Measurements from ENCODE around the gene C16orf54. TPM values are rescaled to one million over a fixed set of nuclear protein-coding genes. Genes with fewer than 3 reads are reported as not detected.

Gene C16orf54
- total RNA-seq, 1 experiment from 2014 or later, result not detected

GRCh38 chr16:29701214-29701555 lies 44.6 kb downstream of the C16orf54 start:
- BruUV-seq (replicated peaks), result no TSS peak
- H3K79me2 ChIP-seq (ENCODE audit: low read depth), result no peaks in the 10 kb centered on the region
- no peaks in the 10 kb centered on the region; the same call in 1 of the 2 replicates for H3K9me3 ChIP-seq (ENCODE audit: insufficient read depth, low read depth)
- TF ChIP-seq CTCF (conservative IDR thresholded peaks at IDR 0.05), result no peak
- TF ChIP-seq EZH2 (IDR thresholded peaks at IDR 0.05; ENCODE audit: low read depth), result no peak
- ChIA-PET POLR2A (ENCODE audit: unreplicated experiment) (interaction anchor here (0.6 kb wide), 1 partner anchor 120 kb away, joined by 8 read pairs; no protein-coding TSS in a partner anchor), CTCF (interaction anchor here (0.6 to 1.7 kb wide), 5 partner anchors 9 to 319 kb away, joined by 5 to 14 read pairs (median 10); no protein-coding TSS in a partner anchor)
- H3K27me3 ChIP-seq (ENCODE audit: insufficient read depth, low read depth), result no peaks in the 10 kb centered on the region
- no peak overlapping the region for H3K27ac ChIP-seq
- peaks cover 7% of the 10 kb centered on the region; the same call in 1 of the 2 replicates for H3K4me1 ChIP-seq (replicated peaks; ENCODE audit: insufficient read depth)
- no peak overlapping the region for H3K4me2 ChIP-seq
- H3K4me3 ChIP-seq, result no peak overlapping the region
- intact Hi-C loops (cut with micrococcal nuclease; ENCODE audit: unreplicated experiment), result loop anchor here (2.0 to 10.0 kb wide), 2 partner anchors 56 to 162 kb away; partner anchors contain the start of gene CDIPT
- H4K20me1 ChIP-seq (ENCODE audit: insufficient read depth), result peaks cover 9% of the 10 kb centered on the region
- peaks cover 36% of the 10 kb centered on the region for H3F3A ChIP-seq (ENCODE audit: insufficient read depth, low read depth)
- no peak overlapping the region for H2AFZ ChIP-seq
- no peaks in the 10 kb centered on the region for H3K9me2 ChIP-seq (ENCODE audit: insufficient read depth)
- DNase-seq, result no peak
- H3K36me3 ChIP-seq (ENCODE audit: low read depth), result peaks cover 10% of the 10 kb centered on the region; the same call in 1 of the 2 replicates

- intact Hi-C loops (cut with micrococcal nuclease; ENCODE audit: unreplicated experiment), result loop anchor here (1.0 to 10.0 kb wide), 6 partner anchors 56 to 321 kb away; partner anchors contain the start of genes CDIPT and KIF22
- no TSS peak for BruUV-seq (replicated peaks)
- no peak for TF ChIP-seq EZH2 (IDR thresholded peaks at IDR 0.05; ENCODE audit: low read depth)
- TF ChIP-seq CTCF (conservative IDR thresholded peaks at IDR 0.05), result peak; percentile 96
Measured at GRCh38 chr16:29700253-29700987, 45.4 kb downstream of the C16orf54 start.

More at GRCh38 chr16:29700253-29700987, 45.4 kb downstream of the C16orf54 start:
- no peak overlapping the region for H3K27ac ChIP-seq
- peak; percentile 83 to 90 for DNase-seq
- no peaks in the 10 kb centered on the region; the same call in 1 of the 2 replicates for H3K9me3 ChIP-seq (ENCODE audit: insufficient read depth, low read depth)
- ChIA-PET CTCF (interaction anchor here (0.5 to 1.7 kb wide), 11 partner anchors 10 to 495 kb away, joined by 3 to 11 read pairs (median 4); partner anchors contain the start of gene PAGR1), POLR2A (ENCODE audit: unreplicated experiment) (interaction anchor here (0.5 to 0.6 kb wide), 4 partner anchors 121 to 204 kb away, joined by 7 to 18 read pairs (median 8); no protein-coding TSS in a partner anchor)
- no peaks in the 10 kb centered on the region for H3K79me2 ChIP-seq (ENCODE audit: low read depth)
- H2AFZ ChIP-seq, result no peak overlapping the region
- H3K4me3 ChIP-seq, result no peak overlapping the region
- H3K4me1 ChIP-seq (replicated peaks; ENCODE audit: insufficient read depth), result peaks cover 7% of the 10 kb centered on the region; the same call in 1 of the 2 replicates
- no peaks in the 10 kb centered on the region for H3K9me2 ChIP-seq (ENCODE audit: insufficient read depth)
- peaks cover 42% of the 10 kb centered on the region for H3F3A ChIP-seq (ENCODE audit: insufficient read depth, low read depth)
- peaks cover 10% of the 10 kb centered on the region; the same call in 1 of the 2 replicates for H3K36me3 ChIP-seq (ENCODE audit: low read depth)
- 0 out of 2 replicates have a peak overlapping the region, but pooled peaks have one; percentile 33 for H3K4me2 ChIP-seq
- peaks cover 13% of the 10 kb centered on the region for H4K20me1 ChIP-seq (ENCODE audit: insufficient read depth)
- H3K27me3 ChIP-seq (ENCODE audit: insufficient read depth, low read depth), result no peaks in the 10 kb centered on the region

Measured in PC-9 (cell line).